T-cell (primary cell): ENCODE measurements around the gene TYSND1. TPM values are rescaled to one million over a fixed set of nuclear protein-coding genes. Genes with fewer than 3 reads are reported as not detected.
"Not testable (repeated sequence)": the region's sequence is repeated elsewhere in the genome, so short reads cannot be mapped to it uniquely, and the experiment has no call there.

Experiments
- ATAC-seq, 4 experiments: fragments of 200-7000 bp in 3 of 4; fragments of 150-1000 bp in 1 of 4; cut with Tn5 transposase; replicated peaks in 1 of 4; 1 replicate in 3 of 4; 2 replicates in 1 of 4; pipeline ENCODE4 v1.10.0; 2021; ENCODE audit warnings: moderate library complexity in 3 of 4, mild to moderate bottlenecking in 2 of 4, moderate number of reproducible peaks in 1 of 4
- CTCF ChIA-PET, 2 donors: fragments of 300-600 bp; sonication (Branson Sonifier 250); formaldehyde crosslinking; loops; one replicate each; lab custom pipeline; 2022; ENCODE audit warnings: antibody characterized with exemption in 2 of 2; lab: Charles Lee
- POLR2A ChIA-PET, 2 donors: fragments of 300-600 bp; sonication (Branson Sonifier 250); formaldehyde crosslinking; loops; one replicate each; lab custom pipeline; 2022; ENCODE audit warnings: antibody characterized with exemption in 2 of 2; lab: Charles Lee
- DNase-seq, 35 experiments: peaks; one replicate each; pipeline versions ENCODE4 v3.0.0 to v3.0.0-alpha.2; 2013 to 2023
- H3K27ac ChIP-seq: one replicate; pipeline ENCODE4 v1.5.1; 2013; ENCODE audit warnings: low read length
- H3K27me3 ChIP-seq, 2 experiments: replicated peaks in 1 of 2; 1 replicate in 1 of 2; 2 replicates in 1 of 2; pipeline versions ENCODE4 v1.6.1 to v1.7.0; 2013; ENCODE audit warnings: low read length in 1 of 2, mixed read lengths in 1 of 2; ENCODE audit not compliant: control insufficient read depth in 2 of 2, insufficient read depth in 2 of 2; ENCODE audit errors: extremely low read depth in 1 of 2
- H3K36me3 ChIP-seq, 2 donors: 1 replicate in 1 of 2; 2 replicates in 1 of 2; pipeline versions ENCODE4 v1.6.1 to v1.7.0; 2013; ENCODE audit warnings: low read length in 1 of 2; ENCODE audit not compliant: control insufficient read depth in 2 of 2, insufficient read depth in 1 of 2; ENCODE audit errors: extremely low read depth in 1 of 2
- H3K4me1 ChIP-seq, 2 experiments: 1 replicate in 1 of 2; 2 replicates in 1 of 2; pipeline versions ENCODE4 v1.6.1 to v1.7.0; 2013; ENCODE audit warnings: low read length in 2 of 2, mixed read lengths in 1 of 2; ENCODE audit not compliant: insufficient read depth in 2 of 2, control insufficient read depth in 1 of 2; ENCODE audit errors: extremely low read depth in 1 of 2
- H3K4me3 ChIP-seq, 2 donors: 1 replicate in 1 of 2; 2 replicates in 1 of 2; pipeline versions ENCODE4 v1.5.1 to v1.7.0; 2013; ENCODE audit warnings: mild to moderate bottlenecking in 2 of 2, low read length in 1 of 2, moderate library complexity in 1 of 2; ENCODE audit not compliant: control insufficient read depth in 1 of 2; ENCODE audit errors: extremely low read depth in 1 of 2
- H3K9me3 ChIP-seq: 2 replicates; pipeline ENCODE4 v1.7.0; 2013
- H3K27ac Mint-ChIP-seq, 2 donors: one replicate each; pipeline ENCODE4 v1.8.0; 2020 to 2021; ENCODE audit warnings: mild to moderate bottlenecking in 2 of 2, mixed read lengths in 2 of 2
- H3K27me3 Mint-ChIP-seq, 2 donors: one replicate each; pipeline ENCODE4 v1.8.0; 2021 to 2022; ENCODE audit warnings: mixed read lengths in 2 of 2
- H3K36me3 Mint-ChIP-seq: one replicate; pipeline ENCODE4 v1.8.0; 2021; ENCODE audit warnings: mixed read lengths
- H3K4me1 Mint-ChIP-seq, 3 donors: one replicate each; pipeline ENCODE4 v1.8.0; 2020 to 2022; ENCODE audit warnings: mixed read lengths in 3 of 3, mild to moderate bottlenecking in 1 of 3
- H3K4me3 Mint-ChIP-seq, 3 donors: one replicate each; pipeline ENCODE4 v1.8.0; 2020 to 2022; ENCODE audit warnings: mild to moderate bottlenecking in 3 of 3, mixed read lengths in 3 of 3, moderate library complexity in 3 of 3
- H3K9me3 Mint-ChIP-seq, 3 donors: one replicate each; pipeline ENCODE4 v1.8.0; 2020 to 2022; ENCODE audit warnings: mixed read lengths in 3 of 3
- WGBS: methylation state at CpG from one replicate; pipeline ENCODE4 v1.1.5; 2013; ENCODE audit warnings: missing lambda C conversion rate; ENCODE audit not compliant: insufficient coverage; 5-methylcytosine and 5-hydroxymethylcytosine counted together
- total RNA-seq, 35 experiments: library from RNA in 6 of 35; stranded (reverse) in 6 of 35; fragments of 120-200 nt in 1 of 35; gene quantifications; one replicate each; pipeline versions ENCODE4 v1.2.1 to v1.2.4 and lab custom pipeline; 2013 to 2026

The TYSND1 gene
- total RNA-seq, 5 donors from 2014 or later (not counting 1 experiment from before 2014, with no cell fraction given): 18.3 to 41.0 (median 38.7) TPM

DNA sequence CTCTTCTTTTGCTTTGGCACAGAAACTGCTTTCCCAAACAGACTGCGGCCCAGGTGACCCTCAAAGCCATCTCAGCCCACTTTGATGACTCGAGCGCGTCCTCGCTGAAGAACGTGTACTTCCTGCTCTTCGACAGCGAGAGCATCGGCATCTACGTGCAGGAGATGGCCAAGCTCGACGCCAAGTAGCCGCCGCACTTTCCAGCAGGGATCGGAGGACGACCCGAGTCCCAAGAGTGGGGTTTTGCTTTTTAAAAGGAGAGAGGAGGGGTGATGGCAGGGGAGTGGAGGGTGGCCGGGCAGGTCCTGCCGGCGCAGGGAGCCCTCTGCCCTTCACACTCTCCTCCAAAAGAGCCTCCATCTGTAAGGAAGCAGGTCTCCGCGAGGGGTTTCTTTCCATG lies 35.0 kb downstream of the TYSND1 start:
- ATAC-seq: no peak
- no peaks in the 10 kb centered on the region for H3K27me3 ChIP-seq
- H3K36me3 Mint-ChIP-seq: peaks cover 26% of the 10 kb centered on the region
- no peak overlapping the region for H3K27ac ChIP-seq
- no peaks in the 10 kb centered on the region for H3K9me3 Mint-ChIP-seq
- H3K4me1 Mint-ChIP-seq: peaks cover 7 to 8% (median 7%) of the 10 kb centered on the region in 3 donors
- H3K27ac Mint-ChIP-seq: no peak overlapping the region
- DNase-seq: no peak
- H3K4me3 Mint-ChIP-seq: no peak overlapping the region
- no peaks in the 10 kb centered on the region for H3K9me3 ChIP-seq
- H3K4me1 ChIP-seq: peaks cover 0 to 7% of the 10 kb centered on the region in 2 experiments
- H3K4me3 ChIP-seq: no peak overlapping the region
- H3K27me3 Mint-ChIP-seq: no peaks in the 10 kb centered on the region
- 98% methylated on average over 14 of the region's 22 CpGs for WGBS
- POLR2A ChIA-PET: no interaction called here
- CTCF ChIA-PET: no interaction called here
- H3K36me3 ChIP-seq: peaks cover 5 to 46% of the 10 kb centered on the region in 2 donors

DNA sequence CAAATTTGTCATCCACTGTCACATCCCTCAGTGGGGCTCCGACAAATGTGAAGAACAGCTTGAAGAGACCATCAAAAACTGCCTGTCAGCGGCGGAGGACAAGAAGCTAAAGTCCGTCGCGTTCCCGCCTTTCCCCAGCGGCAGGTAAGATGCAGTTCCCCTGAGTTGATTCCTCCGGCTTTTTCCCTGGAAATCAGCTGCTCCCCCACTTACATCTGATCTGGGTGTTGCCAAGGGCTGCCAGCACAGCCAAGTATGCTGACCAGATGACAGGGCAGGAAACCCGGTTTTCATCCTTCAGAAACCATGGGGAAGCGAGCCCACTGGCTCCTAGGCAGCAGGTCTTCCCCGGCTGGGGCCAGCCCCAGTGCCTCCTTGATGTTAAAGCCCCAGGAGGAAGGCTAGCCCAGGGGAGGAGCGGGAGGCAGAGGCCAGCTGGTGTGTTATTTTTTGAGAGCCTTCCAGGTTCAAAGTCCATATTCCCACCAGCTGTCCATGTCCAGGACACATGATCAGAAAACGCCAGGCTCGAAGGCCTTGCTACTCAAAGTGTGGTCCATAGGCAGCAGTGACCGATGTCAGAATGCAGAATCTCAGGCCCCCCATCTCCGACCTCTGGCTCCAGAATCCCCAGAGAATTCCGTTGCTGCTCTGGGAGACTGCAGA lies 37.3 kb downstream of the TYSND1 start:
- ATAC-seq (no peak), DNase-seq (no peak)
- ChIA-PET CTCF (no interaction called here), POLR2A (no interaction called here)
- no peak overlapping the region for H3K27ac ChIP-seq
- H3K4me3 ChIP-seq: no peak overlapping the region
- Mint-ChIP-seq H3K27me3 (no peaks in the 10 kb centered on the region), H3K4me3 (no peak overlapping the region), H3K27ac (peak overlapping the region in 1 of 2 donors; percentile 18), H3K36me3 (peaks cover 23% of the 10 kb centered on the region), H3K4me1 (peaks cover 0 to 2% (median 0%) of the 10 kb centered on the region in 3 donors), H3K9me3 (no peaks in the 10 kb centered on the region)
- no peaks in the 10 kb centered on the region for H3K4me1 ChIP-seq
- peaks cover 5 to 47% of the 10 kb centered on the region in 2 donors for H3K36me3 ChIP-seq
- WGBS: 96% methylated on average over 16 of the region's 18 CpGs
- no peaks in the 10 kb centered on the region for H3K9me3 ChIP-seq
- H3K27me3 ChIP-seq: no peaks in the 10 kb centered on the region

DNA sequence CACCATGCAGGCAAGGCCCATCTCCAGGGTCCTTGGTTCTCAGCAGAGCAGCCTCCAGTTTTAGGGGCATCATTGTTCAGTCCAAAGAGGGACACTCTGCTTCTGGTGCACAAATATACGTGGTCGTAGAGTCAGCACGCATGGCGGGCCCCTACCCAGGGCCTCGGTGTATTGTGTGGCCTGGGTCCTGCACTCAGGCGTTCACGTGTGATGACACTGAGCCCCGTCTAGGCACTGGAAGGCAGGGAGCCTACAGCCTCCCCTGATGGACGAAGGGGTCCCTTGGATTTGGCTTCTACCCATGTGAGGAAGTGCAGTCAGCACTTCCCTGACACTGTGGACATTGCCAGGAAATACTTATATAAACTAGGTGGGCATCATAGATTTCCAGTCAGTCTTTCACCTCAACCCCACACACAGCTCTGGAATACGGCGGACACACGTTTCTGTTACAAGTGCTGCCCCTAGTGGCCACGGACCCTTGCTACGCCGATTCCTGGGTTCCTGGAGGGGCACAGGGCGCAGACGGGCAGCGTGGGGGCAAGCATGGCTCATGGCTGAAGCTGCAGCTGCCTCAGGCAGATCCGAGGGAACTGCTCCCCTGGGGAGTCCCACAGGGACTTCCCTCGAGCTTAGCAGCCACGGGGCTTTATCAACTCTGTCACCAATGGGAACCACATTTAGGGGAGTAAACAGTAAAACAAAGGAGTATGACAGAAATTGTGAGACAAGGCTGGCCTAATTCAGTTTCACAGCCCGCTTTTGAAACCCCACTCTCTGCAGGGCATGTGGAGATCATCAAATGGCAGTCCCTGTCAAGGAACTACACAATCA lies 39.3 kb downstream of the TYSND1 start:
- Histone ChIP-seq H3K9me3 (no peaks in the 10 kb centered on the region), H3K4me1 (no peaks in the 10 kb centered on the region), H3K27me3 (no peaks in the 10 kb centered on the region), H3K4me3 (no peak overlapping the region), H3K36me3 (peaks cover 5 to 47% of the 10 kb centered on the region in 2 donors), H3K27ac (no peak overlapping the region)
- Mint-ChIP-seq H3K4me3 (no peak overlapping the region), H3K4me1 (peaks cover 0 to 2% (median 0%) of the 10 kb centered on the region in 3 donors), H3K27ac (peak overlapping the region in 1 of 2 donors; percentile 4), H3K27me3 (no peaks in the 10 kb centered on the region), H3K9me3 (no peaks in the 10 kb centered on the region), H3K36me3 (peaks cover 20% of the 10 kb centered on the region)
- POLR2A ChIA-PET: no interaction called here
- no peak for ATAC-seq
- DNase-seq: peak in 3 of 35 experiments; percentile 6 to 34 (median 12)
- CTCF ChIA-PET: no interaction called here
- 94% methylated on average over 19 of the region's 22 CpGs for WGBS

DNA sequence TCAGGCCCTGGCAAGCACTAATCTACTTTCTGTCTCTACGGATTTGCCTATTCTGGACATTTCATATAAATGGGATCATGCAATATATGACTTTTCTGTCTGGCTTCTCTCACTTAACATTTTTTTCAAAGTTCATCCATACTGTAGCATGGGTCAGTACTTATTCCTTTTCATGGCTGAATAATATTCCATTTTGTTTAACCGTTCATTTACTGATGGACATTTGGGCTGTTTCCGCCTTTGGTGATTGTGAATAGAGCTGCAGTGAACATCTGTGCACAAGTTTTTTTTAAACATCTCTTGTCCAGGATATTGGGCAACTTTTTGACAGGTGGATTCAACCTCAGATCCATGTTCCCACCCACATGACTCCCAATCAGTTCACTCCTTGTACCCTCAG lies 44.8 kb downstream of the TYSND1 start:
- ATAC-seq (no peak), DNase-seq (no peak)
- H3K4me1 Mint-ChIP-seq: peaks cover 4 to 8% (median 5%) of the 10 kb centered on the region in 3 donors
- ChIA-PET CTCF (no interaction called here), POLR2A (no interaction called here)
- no peak overlapping the region for H3K4me3 Mint-ChIP-seq
- 100% methylated on average over 1 of the region's 3 CpGs for WGBS
- no peaks in the 10 kb centered on the region for H3K9me3 ChIP-seq
- H3K4me1 ChIP-seq: no peaks in the 10 kb centered on the region
- no peaks in the 10 kb centered on the region for H3K27me3 Mint-ChIP-seq
- no peak overlapping the region for H3K27ac Mint-ChIP-seq
- no peaks in the 10 kb centered on the region for H3K9me3 Mint-ChIP-seq
- H3K36me3 ChIP-seq: peaks cover 0 to 56% of the 10 kb centered on the region in 2 donors
- H3K36me3 Mint-ChIP-seq: peaks cover 49% of the 10 kb centered on the region
- no peak overlapping the region for H3K27ac ChIP-seq
- no peaks in the 10 kb centered on the region for H3K27me3 ChIP-seq
- H3K4me3 ChIP-seq: no peak overlapping the region

DNA sequence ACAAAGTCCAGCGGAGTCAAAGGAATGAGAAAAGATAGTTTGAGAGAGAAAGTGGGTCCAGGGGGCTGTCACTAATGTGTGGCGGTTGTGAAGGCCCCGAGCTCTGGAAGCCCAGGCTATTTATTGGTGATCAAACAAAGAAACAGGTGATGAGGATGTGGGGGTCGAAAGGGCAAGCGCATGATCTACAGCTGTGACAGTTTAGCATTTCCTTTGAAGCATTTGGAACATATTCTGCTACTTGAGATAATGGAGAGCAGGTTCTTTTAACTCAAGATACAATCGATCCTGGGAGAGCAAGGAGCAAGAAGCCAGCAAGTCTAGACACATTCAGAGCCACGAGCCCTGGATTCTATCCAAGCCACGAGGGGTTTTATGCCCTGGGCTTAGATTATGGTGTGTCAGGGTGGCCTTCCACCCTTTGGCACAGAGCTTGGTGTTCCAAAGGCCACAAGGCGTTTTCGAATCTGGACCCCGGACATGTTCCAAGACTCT lies 45.4 kb downstream of the TYSND1 start:
- H3K9me3 Mint-ChIP-seq, H3K4me3 Mint-ChIP-seq, ATAC-seq, H3K27me3 ChIP-seq, H3K27ac ChIP-seq, CTCF ChIA-PET, H3K9me3 ChIP-seq, POLR2A ChIA-PET, H3K27ac Mint-ChIP-seq, H3K4me1 ChIP-seq, H3K27me3 Mint-ChIP-seq, DNase-seq, H3K4me3 ChIP-seq: not testable (repeated sequence)
- WGBS: 81% methylated on average over 8 of the region's 11 CpGs
- H3K36me3 ChIP-seq: peaks cover 0 to 58% of the 10 kb centered on the region in 2 donors
- Mint-ChIP-seq H3K4me1 (peaks cover 7 to 12% (median 8%) of the 10 kb centered on the region in 3 donors), H3K36me3 (peaks cover 52% of the 10 kb centered on the region)

DNA sequence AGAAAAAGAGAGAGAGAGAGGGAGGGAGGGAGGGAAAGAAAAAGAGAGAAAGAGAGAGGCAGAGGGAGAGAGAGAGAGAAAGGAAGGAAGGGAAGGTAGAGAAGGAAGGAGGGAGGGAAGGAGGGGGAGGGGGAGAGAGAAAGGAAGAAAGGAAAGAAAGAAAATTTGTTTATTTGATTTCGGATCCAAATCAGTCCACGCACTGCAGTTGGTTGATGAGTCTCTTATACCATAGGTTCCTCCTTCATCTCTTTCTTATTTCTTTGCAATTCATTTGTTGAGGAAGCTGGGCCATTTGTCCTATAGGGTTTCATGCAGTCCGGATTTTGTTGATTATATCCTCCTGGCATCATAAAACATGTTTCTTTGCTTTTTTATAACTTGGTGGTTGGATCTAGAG lies 48.2 kb downstream of the TYSND1 start:
- Mint-ChIP-seq H3K27me3 (no peaks in the 10 kb centered on the region), H3K27ac (no peak overlapping the region), H3K9me3 (no peaks in the 10 kb centered on the region), H3K4me3 (no peak overlapping the region), H3K4me1 (peaks cover 29 to 35% (median 32%) of the 10 kb centered on the region in 3 donors), H3K36me3 (peaks cover 49% of the 10 kb centered on the region)
- WGBS: no CpG with 5 or more reads among the region's 3 CpGs
- POLR2A ChIA-PET: no interaction called here
- Histone ChIP-seq H3K9me3 (no peaks in the 10 kb centered on the region), H3K27me3 (no peaks in the 10 kb centered on the region), H3K27ac (no peak overlapping the region), H3K4me1 (peaks cover 5 to 15% of the 10 kb centered on the region in 2 experiments), H3K4me3 (no peak overlapping the region), H3K36me3 (peaks cover 0 to 59% of the 10 kb centered on the region in 2 donors)
- CTCF ChIA-PET: no interaction called here
- DNase-seq (no peak), ATAC-seq (no peak)
